Activated naive CD4-positive, alpha-beta T cell treated with anti-CD3 and anti-CD28 coated beads, Interleukin-2, amount 50 U/mL, for 24 hours (primary cell): ENCODE results near the gene KRTAP3-1.

Source experiments
- H3K27ac Mint-ChIP-seq: one replicate; pipeline ENCODE4 v1.8.0; 2021; ENCODE audit warnings: mild to moderate bottlenecking, mixed read lengths
- H3K27me3 Mint-ChIP-seq: one replicate; pipeline ENCODE4 v1.8.0; 2021; ENCODE audit warnings: mixed read lengths
- H3K36me3 Mint-ChIP-seq: one replicate; pipeline ENCODE4 v1.8.0; 2021; ENCODE audit warnings: mixed read lengths
- H3K4me1 Mint-ChIP-seq: one replicate; pipeline ENCODE4 v1.8.0; 2021; ENCODE audit warnings: mixed read lengths
- H3K4me3 Mint-ChIP-seq: one replicate; pipeline ENCODE4 v1.8.0; 2021; ENCODE audit warnings: mild to moderate bottlenecking, mixed read lengths
- H3K9me3 Mint-ChIP-seq: one replicate; pipeline ENCODE4 v1.8.0; 2021; ENCODE audit warnings: mixed read lengths

Gene KRTAP3-1

GRCh38 chr17:40966848-40967247 is 42.1 kb downstream of the KRTAP3-1 start, which contains the start of gene KRT39:
Gene KRT39, minus strand, starts transcription at chr17:40966948. Its CDS starts 92 bp downstream, at chr17:40966856.
- Mint-ChIP-seq H3K27me3 (peaks cover 4% of the 10 kb centered on the region), H3K36me3 (no peaks in the 10 kb centered on the region), H3K27ac (no peak within 1 kb of the TSS), H3K4me3 (no peak within 1 kb of the TSS), H3K4me1 (no peaks in the 10 kb centered on the region), H3K9me3 (no peaks in the 10 kb centered on the region)

GRCh38 chr17:40963838-40964237 is 45.1 kb downstream of the KRTAP3-1 start:
- H3K9me3 Mint-ChIP-seq = no peaks in the 10 kb centered on the region

GRCh38 chr17:40962059-40962561 is 46.8 kb downstream of the KRTAP3-1 start:
- Mint-ChIP-seq H3K9me3 (no peaks in the 10 kb centered on the region), H3K4me1 (no peaks in the 10 kb centered on the region), H3K4me3 (no peak overlapping the region), H3K36me3 (no peaks in the 10 kb centered on the region), H3K27me3 (peaks cover 4% of the 10 kb centered on the region), H3K27ac (no peak overlapping the region)

More at GRCh38 chr17:40963838-40964237, 45.1 kb downstream of the KRTAP3-1 start:
- H3K4me3 Mint-ChIP-seq = no peak overlapping the region
- no peak overlapping the region for H3K27ac Mint-ChIP-seq
- no peaks in the 10 kb centered on the region for H3K36me3 Mint-ChIP-seq
- H3K4me1 Mint-ChIP-seq = no peaks in the 10 kb centered on the region
- peaks cover 4% of the 10 kb centered on the region for H3K27me3 Mint-ChIP-seq

- peaks cover 4% of the 10 kb centered on the region for H3K27me3 Mint-ChIP-seq
Measured at GRCh38 chr17:40961591-40961990, 47.3 kb downstream of the KRTAP3-1 start.

GRCh38 chr17:40960144-40960543 is 48.8 kb downstream of the KRTAP3-1 start:
- Mint-ChIP-seq H3K36me3 (no peaks in the 10 kb centered on the region), H3K27me3 (peaks cover 3% of the 10 kb centered on the region), H3K9me3 (no peaks in the 10 kb centered on the region), H3K4me3 (no peak overlapping the region), H3K27ac (no peak overlapping the region), H3K4me1 (no peaks in the 10 kb centered on the region)

More at GRCh38 chr17:40961591-40961990, 47.3 kb downstream of the KRTAP3-1 start:
- Mint-ChIP-seq H3K4me1 (no peaks in the 10 kb centered on the region), H3K9me3 (no peaks in the 10 kb centered on the region), H3K27ac (no peak overlapping the region), H3K36me3 (no peaks in the 10 kb centered on the region), H3K4me3 (no peak overlapping the region)
